ENCODE measurements around the gene SEL1L. TPM values are rescaled to one million over a fixed set of nuclear protein-coding genes. Genes with fewer than 3 reads are reported as not detected.
A peak's percentile ranks its signal among the peaks of the same experiment; 100 is the strongest.

Gene SEL1L
- polyA plus RNA-seq, 3 donors = 14.4 to 48.4 (median 42.5) TPM

DNA sequence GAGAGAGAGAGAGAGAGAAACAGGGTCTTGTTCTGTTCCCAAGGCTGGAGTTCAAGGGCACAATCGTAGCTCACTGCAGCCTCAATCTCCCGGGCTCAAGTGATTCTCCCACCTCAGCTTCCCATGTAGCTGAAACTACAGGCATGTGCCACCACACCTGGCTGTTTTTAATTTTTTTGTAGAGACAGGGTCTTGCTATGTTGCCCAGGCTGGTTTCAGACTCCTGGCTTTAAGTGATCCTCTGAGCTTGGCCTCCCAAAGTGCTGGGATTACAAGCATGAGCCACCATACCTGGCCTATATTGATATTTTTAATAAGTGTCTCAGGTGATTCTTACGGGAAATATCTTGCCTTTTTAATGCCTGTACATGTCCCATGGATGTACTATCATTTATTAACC, 82.7 kb downstream of the SEL1L start:
- Histone ChIP-seq H3K27me3 (ENCODE audit: control insufficient read depth in 2 of 2, insufficient read depth in 2 of 2, low read length in 2 of 2) (peaks cover 8 to 12% of the 10 kb centered on the region in 2 donors), H3K9ac (ENCODE audit: insufficient read depth, low read length, poor library complexity, severe bottlenecking) (no peak overlapping the region), H3K4me3 (replicated peaks in 1 of 3; ENCODE audit: low read depth in 2 of 3, low read length in 3 of 3) (no peak overlapping the region), H3K27ac (ENCODE audit: low read depth in 1 of 2, low read length in 2 of 2) (no peak overlapping the region), H2AFZ (ENCODE audit: insufficient read depth, low read depth, low read length, poor library complexity, severe bottlenecking) (no peak overlapping the region), H3K36me3 (replicated peaks in 1 of 2; ENCODE audit: control insufficient read depth in 1 of 2, insufficient read depth in 2 of 2, low read length in 2 of 2) (no peaks in the 10 kb centered on the region), H3K4me2 (replicated peaks; ENCODE audit: extremely low read depth, low read length, poor library complexity, severe bottlenecking) (no peak overlapping the region), H4K20me1 (ENCODE audit: insufficient read depth, low read length) (no peaks in the 10 kb centered on the region), H3K79me2 (ENCODE audit: insufficient read depth, low read length) (no peaks in the 10 kb centered on the region), H3K4me1 (ENCODE audit: control insufficient read depth in 1 of 2, insufficient read depth in 2 of 2, low read length in 2 of 2) (no peaks in the 10 kb centered on the region), H3K9me3 (replicated peaks in 1 of 2; ENCODE audit: control insufficient read depth in 1 of 2, insufficient read depth in 1 of 2, low read length in 2 of 2) (no peaks in the 10 kb centered on the region)
- Mint-ChIP-seq H3K36me3 (no peaks in the 10 kb centered on the region), H3K27me3 (ENCODE audit: low read depth in 3 of 3) (peaks cover 18 to 33% (median 23%) of the 10 kb centered on the region in 3 donors), H3K4me3 (no peak overlapping the region), H3K4me1 (no peaks in the 10 kb centered on the region), H3K27ac (no peak overlapping the region), H3K9me3 (peaks cover 0 to 3% (median 0%) of the 10 kb centered on the region in 7 donors)
- intact Hi-C loops (cut with micrococcal nuclease) = no loop called here
- WGBS (ENCODE audit: insufficient coverage) = no CpG with 5 or more reads among the region's 3 CpGs
- DNase-seq = no peak
- TF ChIP-seq, protein P1, sequence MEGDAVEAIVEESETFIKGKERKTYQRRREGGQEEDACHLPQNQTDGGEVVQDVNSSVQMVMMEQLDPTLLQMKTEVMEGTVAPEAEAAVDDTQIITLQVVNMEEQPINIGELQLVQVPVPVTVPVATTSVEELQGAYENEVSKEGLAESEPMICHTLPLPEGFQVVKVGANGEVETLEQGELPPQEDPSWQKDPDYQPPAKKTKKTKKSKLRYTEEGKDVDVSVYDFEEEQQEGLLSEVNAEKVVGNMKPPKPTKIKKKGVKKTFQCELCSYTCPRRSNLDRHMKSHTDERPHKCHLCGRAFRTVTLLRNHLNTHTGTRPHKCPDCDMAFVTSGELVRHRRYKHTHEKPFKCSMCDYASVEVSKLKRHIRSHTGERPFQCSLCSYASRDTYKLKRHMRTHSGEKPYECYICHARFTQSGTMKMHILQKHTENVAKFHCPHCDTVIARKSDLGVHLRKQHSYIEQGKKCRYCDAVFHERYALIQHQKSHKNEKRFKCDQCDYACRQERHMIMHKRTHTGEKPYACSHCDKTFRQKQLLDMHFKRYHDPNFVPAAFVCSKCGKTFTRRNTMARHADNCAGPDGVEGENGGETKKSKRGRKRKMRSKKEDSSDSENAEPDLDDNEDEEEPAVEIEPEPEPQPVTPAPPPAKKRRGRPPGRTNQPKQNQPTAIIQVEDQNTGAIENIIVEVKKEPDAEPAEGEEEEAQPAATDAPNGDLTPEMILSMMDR (IDR thresholded peaks at IDR 0.05) = no peak

DNA sequence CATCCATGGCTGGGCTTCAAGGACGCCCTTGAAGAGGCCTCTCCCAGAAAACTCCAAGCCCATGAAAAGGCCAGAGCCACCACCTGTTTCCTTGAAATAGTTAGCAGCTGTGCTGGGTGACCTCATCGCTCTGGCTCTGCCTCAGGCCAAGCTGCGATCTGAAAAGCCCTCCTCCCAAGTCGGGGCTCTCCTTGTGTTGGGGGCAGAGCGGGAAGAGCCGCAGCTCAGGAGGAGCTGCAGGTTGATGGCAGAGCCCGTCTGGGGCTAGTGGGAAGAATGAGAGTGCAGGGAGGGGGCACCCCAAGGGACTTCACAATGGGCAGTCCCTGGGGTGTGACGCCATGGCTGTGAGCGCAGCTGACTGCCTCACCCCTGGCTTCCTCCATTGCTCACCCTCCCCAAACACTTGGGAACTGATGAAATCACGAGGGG, 83.5 kb downstream of the SEL1L start:
- H3K27me3 ChIP-seq (ENCODE audit: control insufficient read depth in 2 of 2, insufficient read depth in 2 of 2, low read length in 2 of 2) = peaks cover 8 to 12% of the 10 kb centered on the region in 2 donors
- peaks cover 18 to 33% (median 23%) of the 10 kb centered on the region in 3 donors for H3K27me3 Mint-ChIP-seq (ENCODE audit: low read depth in 3 of 3)
- no peak overlapping the region for H3K4me2 ChIP-seq (replicated peaks; ENCODE audit: extremely low read depth, low read length, poor library complexity, severe bottlenecking)
- no peaks in the 10 kb centered on the region for H3K36me3 ChIP-seq (replicated peaks in 1 of 2; ENCODE audit: control insufficient read depth in 1 of 2, insufficient read depth in 2 of 2, low read length in 2 of 2)
- DNase-seq = no peak
- no peaks in the 10 kb centered on the region for H3K36me3 Mint-ChIP-seq
- H3K4me1 Mint-ChIP-seq = no peaks in the 10 kb centered on the region
- H3K4me1 ChIP-seq (ENCODE audit: control insufficient read depth in 1 of 2, insufficient read depth in 2 of 2, low read length in 2 of 2) = no peaks in the 10 kb centered on the region
- H3K9ac ChIP-seq (ENCODE audit: insufficient read depth, low read length, poor library complexity, severe bottlenecking) = no peak overlapping the region
- intact Hi-C loops (cut with micrococcal nuclease) = no loop called here
- H3K27ac Mint-ChIP-seq = peak overlapping the region in 1 of 7 donors; percentile 33
- peak overlapping the region in 1 of 2 donors; percentile 21 for H3K4me3 Mint-ChIP-seq
- H3K79me2 ChIP-seq (ENCODE audit: insufficient read depth, low read length) = no peaks in the 10 kb centered on the region
- peaks cover 0 to 3% (median 0%) of the 10 kb centered on the region in 7 donors for H3K9me3 Mint-ChIP-seq
- no peak overlapping the region for H3K27ac ChIP-seq (ENCODE audit: low read depth in 1 of 2, low read length in 2 of 2)
- no peak overlapping the region for H2AFZ ChIP-seq (ENCODE audit: insufficient read depth, low read depth, low read length, poor library complexity, severe bottlenecking)
- H3K4me3 ChIP-seq (replicated peaks in 1 of 3; ENCODE audit: low read depth in 2 of 3, low read length in 3 of 3) = no peak overlapping the region
- no peaks in the 10 kb centered on the region for H3K9me3 ChIP-seq (replicated peaks in 1 of 2; ENCODE audit: control insufficient read depth in 1 of 2, insufficient read depth in 1 of 2, low read length in 2 of 2)
- TF ChIP-seq, protein P1 (IDR thresholded peaks at IDR 0.05) = no peak
- H4K20me1 ChIP-seq (ENCODE audit: insufficient read depth, low read length) = no peaks in the 10 kb centered on the region
- WGBS (ENCODE audit: insufficient coverage) = 87% methylated on average over 7 of the region's 10 CpGs

Data from CD14-positive monocyte (primary cell).